GM21390 (cell line): Measurements from ENCODE around the gene OR2L13.
A peak's percentile ranks its signal among the peaks of the same experiment; 100 is the strongest.
"Not testable (repeated sequence)": the region's sequence is repeated elsewhere in the genome, so short reads cannot be mapped to it uniquely, and the experiment has no call there.

Source experiments
- ATAC-seq: cut with Tn5 transposase; IDR thresholded peaks from one replicate; pipeline ENCODE4 v1.9.1; 2021; ENCODE audit not compliant: unreplicated experiment

Gene OR2L13

GRCh38 chr1:248094884-248095283 is at the start of gene OR2L13:
OR2L13 (plus strand) TSS chr1:248095184; CDS start chr1:248099376, 4,192 bp downstream.
- no peak for ATAC-seq

- ATAC-seq, result peak; percentile 59
Measured at GRCh38 chr1:248045209-248045608, 49.8 kb upstream of the OR2L13 start.

GRCh38 chr1:248046536-248046935 is 48.4 kb upstream of the OR2L13 start, which contains the start of gene OR2L3:
OR2L3 (plus strand) TSS chr1:248046836; CDS start chr1:248060682, 13,846 bp downstream.
- ATAC-seq, result no peak

GRCh38 chr1:248047008-248047407 is 48.0 kb upstream of the OR2L13 start:
- ATAC-seq, result no peak

- no peak for ATAC-seq
Measured at GRCh38 chr1:248054671-248055070, 40.3 kb upstream of the OR2L13 start.

- no peak for ATAC-seq
Measured at GRCh38 chr1:248055261-248055660, 39.7 kb upstream of the OR2L13 start.

GRCh38 chr1:248065071-248065470 is 29.9 kb upstream of the OR2L13 start:
- no peak for ATAC-seq

GRCh38 chr1:248065604-248066003 is 29.4 kb upstream of the OR2L13 start:
- ATAC-seq, result no peak

GRCh38 chr1:248083864-248084263 is 11.1 kb upstream of the OR2L13 start:
- ATAC-seq, result not testable (repeated sequence)

- ATAC-seq, result no peak
Measured at GRCh38 chr1:248098529-248098928, 3.5 kb downstream of the OR2L13 start.

GRCh38 chr1:248102847-248103246 is 7.9 kb downstream of the OR2L13 start:
- no peak for ATAC-seq

- ATAC-seq, result no peak
Measured at GRCh38 chr1:248111157-248111556, 16.2 kb downstream of the OR2L13 start.

- ATAC-seq, result no peak
Measured at GRCh38 chr1:248114890-248115289, 19.9 kb downstream of the OR2L13 start.

- no peak for ATAC-seq
Measured at GRCh38 chr1:248127653-248128052, 32.7 kb downstream of the OR2L13 start.

- no peak for ATAC-seq
Measured at GRCh38 chr1:248136811-248137210, 41.8 kb downstream of the OR2L13 start.

- no peak for ATAC-seq
Measured at GRCh38 chr1:248140846-248141245, 45.9 kb downstream of the OR2L13 start.

GRCh38 chr1:248143311-248143710 is 48.3 kb downstream of the OR2L13 start:
- ATAC-seq, result no peak

- ATAC-seq, result no peak
Measured at GRCh38 chr1:248144513-248145198, 49.7 kb downstream of the OR2L13 start, which contains the start of gene OR2M5. OR2M5 (plus strand) TSS chr1:248145148; CDS start chr1:248145148, 0 bp downstream.
